HepG2 (cell line): ENCODE measurements around the gene LASP1. TPM values are rescaled to one million over a fixed set of nuclear protein-coding genes. Genes with fewer than 3 reads are reported as not detected.

Source experiments
- CENPX ChIP-seq: sonication (generic); formaldehyde crosslinking; IDR thresholded peaks from 2 replicates; pipeline ENCODE4 v1.9.0; 2021; ENCODE audit warnings: mild to moderate bottlenecking, missing genetic modification reagents, moderate library complexity
- FOXC1 ChIP-seq: sonication (generic); formaldehyde crosslinking; IDR thresholded peaks from 2 replicates; pipeline ENCODE4 v1.8.0; 2022; ENCODE audit warnings: mild to moderate bottlenecking, missing genetic modification reagents, borderline replicate concordance
- MEIS1 ChIP-seq: sonication (generic); formaldehyde crosslinking; IDR thresholded peaks from 2 replicates; pipeline ENCODE4 v1.9.0; 2021; ENCODE audit warnings: mild to moderate bottlenecking, missing genetic modification reagents, moderate library complexity, borderline replicate concordance
- XBP1 ChIP-seq: sonication (generic); formaldehyde crosslinking; IDR thresholded peaks from 2 replicates; pipeline ENCODE4 v1.5.0; 2020; ENCODE audit warnings: missing genetic modification reagents
- ZNF550 ChIP-seq: sonication (generic); formaldehyde crosslinking; IDR thresholded peaks from 2 replicates; pipeline ENCODE4 v1.4.0; 2020; ENCODE audit warnings: mild to moderate bottlenecking, missing genetic modification reagents, borderline replicate concordance
- ZNF558 ChIP-seq: sonication (generic); formaldehyde crosslinking; IDR thresholded peaks from 2 replicates; pipeline ENCODE4 v1.9.0; 2022; ENCODE audit warnings: mild to moderate bottlenecking, missing genetic modification reagents, borderline replicate concordance
- ZNF660 ChIP-seq: sonication (generic); formaldehyde crosslinking; IDR thresholded peaks from 2 replicates; pipeline ENCODE4 v1.5.1; 2020; ENCODE audit warnings: mild to moderate bottlenecking, low read depth, missing genetic modification reagents, borderline replicate concordance
- ZNF749 ChIP-seq: sonication (generic); formaldehyde crosslinking; IDR thresholded peaks from 2 replicates; pipeline ENCODE4 v1.8.0; 2022; ENCODE audit warnings: mild to moderate bottlenecking, missing genetic modification reagents, moderate library complexity, borderline replicate concordance
- polyA plus RNA-seq, 8 experiments: library from polyadenylated mRNA; depleted of rRNA in 3 of 8; stranded (reverse) in 7 of 8; unstranded in 1 of 8; fragments of >200 nt; fragmentation: Illumina TruSeq in 4 of 8; extraction: Trizol in 4 of 8; gene quantifications; 2 replicates each; pipeline versions ENCODE4 v1.2.1 to v1.2.3, GENCODE V29; 2011 to 2016; ENCODE audit warnings: low read depth in 4 of 8, missing spikeins in 1 of 8, mixed read lengths in 1 of 8; ENCODE audit not compliant: insufficient read depth in 1 of 8
- total RNA-seq, 5 experiments: library from RNA; depleted of rRNA; stranded (reverse); fragments of >200 nt; fragmentation: Illumina TruSeq; extraction: Trizol; gene quantifications; 2 replicates each; pipeline ENCODE4 v1.2.3, GENCODE V29; 2016; ENCODE audit warnings: low read depth in 1 of 5
- TF ChIP-seq, protein P1 (sequence below): sonication (generic); formaldehyde crosslinking; IDR thresholded peaks from 2 replicates; pipeline ENCODE4 v1.4.0; 2020; ENCODE audit warnings: missing genetic modification reagents, borderline replicate concordance
- TF ChIP-seq, protein P2 (sequence below): sonication (generic); formaldehyde crosslinking; IDR thresholded peaks from 2 replicates; pipeline ENCODE4 v1.5.1; 2020; ENCODE audit warnings: missing genetic modification reagents, mild to moderate bottlenecking, borderline replicate concordance
- TF ChIP-seq, protein P3 (sequence below): sonication (generic); formaldehyde crosslinking; IDR thresholded peaks from 2 replicates; pipeline ENCODE4 v1.4.0; 2020; ENCODE audit warnings: missing genetic modification reagents
- TF ChIP-seq, protein P4 (sequence below): sonication (generic); formaldehyde crosslinking; IDR thresholded peaks from 2 replicates; pipeline ENCODE4 v1.4.0; 2020; ENCODE audit warnings: missing genetic modification reagents, borderline replicate concordance
- TF ChIP-seq, protein P5 (sequence below): sonication (generic); formaldehyde crosslinking; IDR thresholded peaks from 2 replicates; pipeline ENCODE4 v1.5.0; 2020; ENCODE audit warnings: missing genetic modification reagents, mild to moderate bottlenecking, borderline replicate concordance
- TF ChIP-seq, protein P6 (sequence below): sonication (generic); formaldehyde crosslinking; IDR thresholded peaks from 2 replicates; pipeline ENCODE4 v1.5.1; 2020; ENCODE audit warnings: missing genetic modification reagents, mild to moderate bottlenecking, borderline replicate concordance

LASP1 gene
- total and polyA plus RNA-seq, 2 of the 13 experiments (the other 11 are each of a cell fraction or from before 2014, with no cell fraction given), result 70.1 to 97.0 TPM

DNA sequence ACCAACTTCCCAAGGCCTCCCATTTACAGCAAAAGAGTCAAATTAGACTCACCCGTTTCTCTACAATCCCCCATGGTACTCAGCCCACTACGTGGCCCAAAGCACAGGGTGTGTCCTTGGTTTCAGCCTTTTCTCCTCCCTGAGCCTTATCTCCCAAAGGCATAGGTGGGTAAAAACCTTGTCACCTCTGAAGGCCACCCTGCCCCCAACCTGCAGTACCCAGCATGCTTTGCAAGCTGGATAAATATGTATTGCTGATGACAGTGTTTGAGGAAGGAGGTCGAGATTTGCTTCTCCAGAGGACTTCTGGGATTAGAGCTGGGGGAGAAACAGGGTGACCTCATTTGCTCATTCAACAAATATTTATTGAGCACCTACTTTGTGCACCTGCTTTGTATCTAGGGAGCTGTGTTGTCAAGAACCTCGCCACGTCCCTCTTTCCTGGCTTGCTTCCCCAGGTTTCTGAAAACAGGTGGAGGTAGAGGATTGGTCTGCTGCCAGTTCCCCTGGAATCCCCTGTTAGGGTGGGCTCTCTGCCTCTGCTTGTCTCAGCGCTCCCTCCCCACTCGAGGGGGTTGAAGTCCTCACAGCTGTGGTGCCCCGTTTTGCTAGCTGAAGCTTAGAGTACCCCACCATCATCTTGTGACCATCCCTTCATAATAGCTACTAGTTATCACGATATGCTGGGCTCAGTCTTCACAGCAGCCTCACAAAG, 3.0 kb downstream of the LASP1 start (continued):
- TF ChIP-seq FOXC1 (CRISPR knock-in tag), result no peak
- TF ChIP-seq, protein P1, sequence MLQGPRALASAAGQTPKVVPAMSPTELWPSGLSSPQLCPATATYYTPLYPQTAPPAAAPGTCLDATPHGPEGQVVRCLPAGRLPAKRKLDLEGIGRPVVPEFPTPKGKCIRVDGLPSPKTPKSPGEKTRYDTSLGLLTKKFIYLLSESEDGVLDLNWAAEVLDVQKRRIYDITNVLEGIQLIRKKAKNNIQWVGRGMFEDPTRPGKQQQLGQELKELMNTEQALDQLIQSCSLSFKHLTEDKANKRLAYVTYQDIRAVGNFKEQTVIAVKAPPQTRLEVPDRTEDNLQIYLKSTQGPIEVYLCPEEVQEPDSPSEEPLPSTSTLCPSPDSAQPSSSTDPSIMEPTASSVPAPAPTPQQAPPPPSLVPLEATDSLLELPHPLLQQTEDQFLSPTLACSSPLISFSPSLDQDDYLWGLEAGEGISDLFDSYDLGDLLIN (CRISPR knock-in tag), result no peak
- no peak for TF ChIP-seq CENPX (CRISPR knock-in tag)
- TF ChIP-seq, protein P2, sequence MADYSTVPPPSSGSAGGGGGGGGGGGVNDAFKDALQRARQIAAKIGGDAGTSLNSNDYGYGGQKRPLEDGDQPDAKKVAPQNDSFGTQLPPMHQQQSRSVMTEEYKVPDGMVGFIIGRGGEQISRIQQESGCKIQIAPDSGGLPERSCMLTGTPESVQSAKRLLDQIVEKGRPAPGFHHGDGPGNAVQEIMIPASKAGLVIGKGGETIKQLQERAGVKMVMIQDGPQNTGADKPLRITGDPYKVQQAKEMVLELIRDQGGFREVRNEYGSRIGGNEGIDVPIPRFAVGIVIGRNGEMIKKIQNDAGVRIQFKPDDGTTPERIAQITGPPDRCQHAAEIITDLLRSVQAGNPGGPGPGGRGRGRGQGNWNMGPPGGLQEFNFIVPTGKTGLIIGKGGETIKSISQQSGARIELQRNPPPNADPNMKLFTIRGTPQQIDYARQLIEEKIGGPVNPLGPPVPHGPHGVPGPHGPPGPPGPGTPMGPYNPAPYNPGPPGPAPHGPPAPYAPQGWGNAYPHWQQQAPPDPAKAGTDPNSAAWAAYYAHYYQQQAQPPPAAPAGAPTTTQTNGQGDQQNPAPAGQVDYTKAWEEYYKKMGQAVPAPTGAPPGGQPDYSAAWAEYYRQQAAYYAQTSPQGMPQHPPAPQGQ (CRISPR knock-in tag), result no peak
- TF ChIP-seq, protein P3, sequence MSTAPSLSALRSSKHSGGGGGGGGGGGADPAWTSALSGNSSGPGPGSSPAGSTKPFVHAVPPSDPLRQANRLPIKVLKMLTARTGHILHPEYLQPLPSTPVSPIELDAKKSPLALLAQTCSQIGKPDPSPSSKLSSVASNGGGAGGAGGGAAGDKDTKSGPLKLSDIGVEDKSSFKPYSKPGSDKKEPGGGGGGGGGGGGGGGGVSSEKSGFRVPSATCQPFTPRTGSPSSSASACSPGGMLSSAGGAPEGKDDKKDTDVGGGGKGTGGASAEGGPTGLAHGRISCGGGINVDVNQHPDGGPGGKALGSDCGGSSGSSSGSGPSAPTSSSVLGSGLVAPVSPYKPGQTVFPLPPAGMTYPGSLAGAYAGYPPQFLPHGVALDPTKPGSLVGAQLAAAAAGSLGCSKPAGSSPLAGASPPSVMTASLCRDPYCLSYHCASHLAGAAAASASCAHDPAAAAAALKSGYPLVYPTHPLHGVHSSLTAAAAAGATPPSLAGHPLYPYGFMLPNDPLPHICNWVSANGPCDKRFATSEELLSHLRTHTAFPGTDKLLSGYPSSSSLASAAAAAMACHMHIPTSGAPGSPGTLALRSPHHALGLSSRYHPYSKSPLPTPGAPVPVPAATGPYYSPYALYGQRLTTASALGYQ (CRISPR knock-in tag), result peak; percentile 53; the same call in 1 of the 2 replicates
- no peak for TF ChIP-seq ZNF749 (CRISPR knock-in tag)
- no peak for TF ChIP-seq ZNF550
- TF ChIP-seq MEIS1 (CRISPR knock-in tag), result no peak
- TF ChIP-seq ZNF660 (CRISPR knock-in tag), result no peak
- TF ChIP-seq, protein P4, sequence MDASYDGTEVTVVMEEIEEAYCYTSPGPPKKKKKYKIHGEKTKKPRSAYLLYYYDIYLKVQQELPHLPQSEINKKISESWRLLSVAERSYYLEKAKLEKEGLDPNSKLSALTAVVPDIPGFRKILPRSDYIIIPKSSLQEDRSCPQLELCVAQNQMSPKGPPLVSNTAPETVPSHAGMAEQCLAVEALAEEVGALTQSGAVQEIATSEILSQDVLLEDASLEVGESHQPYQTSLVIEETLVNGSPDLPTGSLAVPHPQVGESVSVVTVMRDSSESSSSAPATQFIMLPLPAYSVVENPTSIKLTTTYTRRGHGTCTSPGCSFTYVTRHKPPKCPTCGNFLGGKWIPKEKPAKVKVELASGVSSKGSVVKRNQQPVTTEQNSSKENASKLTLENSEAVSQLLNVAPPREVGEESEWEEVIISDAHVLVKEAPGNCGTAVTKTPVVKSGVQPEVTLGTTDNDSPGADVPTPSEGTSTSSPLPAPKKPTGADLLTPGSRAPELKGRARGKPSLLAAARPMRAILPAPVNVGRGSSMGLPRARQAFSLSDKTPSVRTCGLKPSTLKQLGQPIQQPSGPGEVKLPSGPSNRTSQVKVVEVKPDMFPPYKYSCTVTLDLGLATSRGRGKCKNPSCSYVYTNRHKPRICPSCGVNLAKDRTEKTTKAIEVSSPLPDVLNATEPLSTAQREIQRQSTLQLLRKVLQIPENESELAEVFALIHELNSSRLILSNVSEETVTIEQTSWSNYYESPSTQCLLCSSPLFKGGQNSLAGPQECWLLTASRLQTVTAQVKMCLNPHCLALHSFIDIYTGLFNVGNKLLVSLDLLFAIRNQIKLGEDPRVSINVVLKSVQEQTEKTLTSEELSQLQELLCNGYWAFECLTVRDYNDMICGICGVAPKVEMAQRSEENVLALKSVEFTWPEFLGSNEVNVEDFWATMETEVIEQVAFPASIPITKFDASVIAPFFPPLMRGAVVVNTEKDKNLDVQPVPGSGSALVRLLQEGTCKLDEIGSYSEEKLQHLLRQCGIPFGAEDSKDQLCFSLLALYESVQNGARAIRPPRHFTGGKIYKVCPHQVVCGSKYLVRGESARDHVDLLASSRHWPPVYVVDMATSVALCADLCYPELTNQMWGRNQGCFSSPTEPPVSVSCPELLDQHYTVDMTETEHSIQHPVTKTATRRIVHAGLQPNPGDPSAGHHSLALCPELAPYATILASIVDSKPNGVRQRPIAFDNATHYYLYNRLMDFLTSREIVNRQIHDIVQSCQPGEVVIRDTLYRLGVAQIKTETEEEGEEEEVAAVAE (CRISPR knock-in tag), result no peak
- TF ChIP-seq, protein P5, sequence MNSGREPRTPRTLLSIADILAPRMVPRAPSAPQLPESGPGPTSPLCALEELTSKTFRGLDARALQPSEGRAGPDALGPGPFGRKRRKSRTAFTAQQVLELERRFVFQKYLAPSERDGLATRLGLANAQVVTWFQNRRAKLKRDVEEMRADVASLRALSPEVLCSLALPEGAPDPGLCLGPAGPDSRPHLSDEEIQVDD (CRISPR knock-in tag), result no peak
- TF ChIP-seq ZNF558, result no peak
- TF ChIP-seq, protein P6, sequence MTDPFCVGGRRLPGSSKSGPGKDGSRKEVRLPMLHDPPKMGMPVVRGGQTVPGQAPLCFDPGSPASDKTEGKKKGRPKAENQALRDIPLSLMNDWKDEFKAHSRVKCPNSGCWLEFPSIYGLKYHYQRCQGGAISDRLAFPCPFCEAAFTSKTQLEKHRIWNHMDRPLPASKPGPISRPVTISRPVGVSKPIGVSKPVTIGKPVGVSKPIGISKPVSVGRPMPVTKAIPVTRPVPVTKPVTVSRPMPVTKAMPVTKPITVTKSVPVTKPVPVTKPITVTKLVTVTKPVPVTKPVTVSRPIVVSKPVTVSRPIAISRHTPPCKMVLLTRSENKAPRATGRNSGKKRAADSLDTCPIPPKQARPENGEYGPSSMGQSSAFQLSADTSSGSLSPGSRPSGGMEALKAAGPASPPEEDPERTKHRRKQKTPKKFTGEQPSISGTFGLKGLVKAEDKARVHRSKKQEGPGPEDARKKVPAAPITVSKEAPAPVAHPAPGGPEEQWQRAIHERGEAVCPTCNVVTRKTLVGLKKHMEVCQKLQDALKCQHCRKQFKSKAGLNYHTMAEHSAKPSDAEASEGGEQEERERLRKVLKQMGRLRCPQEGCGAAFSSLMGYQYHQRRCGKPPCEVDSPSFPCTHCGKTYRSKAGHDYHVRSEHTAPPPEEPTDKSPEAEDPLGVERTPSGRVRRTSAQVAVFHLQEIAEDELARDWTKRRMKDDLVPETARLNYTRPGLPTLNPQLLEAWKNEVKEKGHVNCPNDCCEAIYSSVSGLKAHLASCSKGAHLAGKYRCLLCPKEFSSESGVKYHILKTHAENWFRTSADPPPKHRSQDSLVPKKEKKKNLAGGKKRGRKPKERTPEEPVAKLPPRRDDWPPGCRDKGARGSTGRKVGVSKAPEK (CRISPR knock-in tag), result no peak
- no peak for TF ChIP-seq XBP1 (CRISPR knock-in tag)
